HCT116 (cell line): ENCODE measurements around the gene ACTG1. TPM values are rescaled to one million over a fixed set of nuclear protein-coding genes. Genes with fewer than 3 reads are reported as not detected.

Experiments used
- ATAC-seq: fragments of 200-7000 bp; cut with Tn5 transposase; 2 replicates; pipeline ENCODE4 v1.9.1; 2020; ENCODE audit warnings: mild to moderate bottlenecking, moderate library complexity
- BruUV-seq: library from RNA; stranded (reverse); fragments of 400-500 nt; replicated peaks from 2 replicates; lab custom pipeline; 2021; lab: Mats Ljungman, UMichigan
- CTCF ChIA-PET: fragments of 300-600 bp; sonication (Branson Sonifier 250); formaldehyde crosslinking; loops from one replicate; lab custom pipeline; 2021; ENCODE audit warnings: antibody characterized with exemption; lab: Charles Lee
- POLR2A ChIA-PET: fragments of 300-600, 350-600 bp; sonication (Branson Sonifier 250); formaldehyde crosslinking; loops from one replicate; lab custom pipeline; 2021; ENCODE audit warnings: antibody characterized with exemption; lab: Charles Lee
- RAD21 ChIA-PET, 2 experiments: fragments of 300-600 bp; sonication (Branson Sonifier 250); formaldehyde crosslinking; loops; one replicate each; lab custom pipeline; 2023; ENCODE audit warnings: low total read pairs in 2 of 2; ENCODE audit not compliant: uncharacterized antibody in 2 of 2, unreplicated experiment in 2 of 2, low non-redundant PET in 1 of 2; lab: Charles Lee
- DNase-seq: peaks from one replicate; pipeline ENCODE4 v3.0.0-alpha.2; 2010; ENCODE audit warnings: low read depth, low spot score
- H2AFZ ChIP-seq: fragments of 200-600 bp; shearing (Covaris generic), sonication (generic); 2 replicates; pipeline ENCODE4 v1.6.1; 2017; ENCODE audit warnings: low read depth, mixed run types, mixed read lengths, antibody characterized with exemption, low read length; ENCODE audit not compliant: poor library complexity, severe bottlenecking
- H3K27ac ChIP-seq: 2 replicates; pipeline ENCODE4 v1.5.1; 2012; ENCODE audit warnings: low read depth, low read length
- H3K27me3 ChIP-seq: fragments of 200-600 bp; sonication (generic); 2 replicates; pipeline ENCODE4 v1.6.1; 2016; ENCODE audit warnings: mixed run types, low read length, mixed read lengths; ENCODE audit not compliant: insufficient read depth
- H3K36me3 ChIP-seq, 2 experiments: fragments of 200-500 bp in 1 of 2; fragments of 200-600 bp in 1 of 2; sonication (Bioruptor generic) in 1 of 2; sonication (generic) in 1 of 2; 2 replicates each; pipeline versions ENCODE4 v1.5.1 to v1.6.1; 2014 to 2016; ENCODE audit warnings: low read length in 2 of 2, inconsistent platforms in 1 of 2, mixed read lengths in 1 of 2, mixed run types in 1 of 2; ENCODE audit not compliant: insufficient read depth in 2 of 2, control insufficient read depth in 1 of 2
- H3K4me1 ChIP-seq, 2 experiments: fragments of 200-600 bp in 1 of 2; sonication (generic) in 1 of 2; 2 replicates each; pipeline versions ENCODE4 v1.5.1 to v1.6.1; 2012 to 2017; ENCODE audit warnings: low read length in 2 of 2, inconsistent platforms in 1 of 2, mild to moderate bottlenecking in 1 of 2, mixed read lengths in 1 of 2, mixed run types in 1 of 2, moderate library complexity in 1 of 2; ENCODE audit not compliant: insufficient read depth in 2 of 2, control insufficient read depth in 1 of 2
- H3K4me2 ChIP-seq: fragments of 200-600 bp; sonication (generic); 2 replicates; pipeline ENCODE4 v1.6.1; 2017; ENCODE audit warnings: mixed run types, low read length, mixed read lengths
- H3K4me3 ChIP-seq, 2 experiments: fragments of 200-600 bp in 1 of 2; sonication (generic) in 1 of 2; replicated peaks in 1 of 2; 2 replicates each; pipeline ENCODE4 v1.5.1; 2011 to 2016; ENCODE audit warnings: low read length in 2 of 2, control low read depth in 1 of 2, low read depth in 1 of 2, mild to moderate bottlenecking in 1 of 2, mixed read lengths in 1 of 2, mixed run types in 1 of 2
- H3K79me2 ChIP-seq: fragments of 200-600 bp; sonication (generic); 2 replicates; pipeline ENCODE4 v1.6.1; 2017; ENCODE audit warnings: mild to moderate bottlenecking, mixed run types, low read length, moderate library complexity, mixed read lengths; ENCODE audit not compliant: insufficient read depth
- H3K9ac ChIP-seq: fragments of 200-600 bp; sonication (generic); 2 replicates; pipeline ENCODE4 v1.6.1; 2016; ENCODE audit warnings: low read length, mixed read lengths
- H3K9me2 ChIP-seq: fragments of 200-600 bp; sonication (generic), shearing (Covaris generic); 2 replicates; pipeline ENCODE4 v1.6.1; 2017; ENCODE audit warnings: mixed run types, mild to moderate bottlenecking, moderate library complexity; ENCODE audit not compliant: insufficient read depth
- H3K9me3 ChIP-seq, 2 experiments: fragments of 200-500 bp in 1 of 2; fragments of 200-600 bp in 1 of 2; sonication (Bioruptor generic) in 1 of 2; sonication (generic) in 1 of 2; 2 replicates each; pipeline ENCODE4 v1.6.1; 2014 to 2017; ENCODE audit warnings: low read length in 2 of 2, mixed read lengths in 2 of 2, inconsistent platforms in 1 of 2, low read depth in 1 of 2, mild to moderate bottlenecking in 1 of 2, mixed run types in 1 of 2, moderate library complexity in 1 of 2; ENCODE audit not compliant: control insufficient read depth in 1 of 2, insufficient read depth in 1 of 2
- H4K20me1 ChIP-seq: fragments of 200-600 bp; sonication (generic), shearing (Covaris generic); 2 replicates; pipeline ENCODE4 v1.6.1; 2017; ENCODE audit warnings: mixed run types, mild to moderate bottlenecking, moderate library complexity; ENCODE audit not compliant: insufficient read depth
- CTCF ChIP-seq, 3 experiments: fragments of 200-600 bp in 1 of 3; sonication (generic) in 1 of 3; IDR thresholded peaks in 2 of 3; conservative IDR thresholded peaks in 1 of 3; 2 replicates each; pipeline ENCODE4 v1.5.1; 2012 to 2017; ENCODE audit warnings: low read depth in 2 of 3, low read length in 2 of 3, antibody characterized with exemption in 1 of 3, borderline replicate concordance in 1 of 3, control low read depth in 1 of 3, mild to moderate bottlenecking in 1 of 3, mixed read lengths in 1 of 3, mixed run types in 1 of 3, moderate library complexity in 1 of 3; ENCODE audit not compliant: insufficient read depth in 1 of 3
- EGR1 ChIP-seq: IDR thresholded peaks from 2 replicates; pipeline ENCODE4 v1.6.1; 2012; ENCODE audit warnings: low read depth
- JUND ChIP-seq: IDR thresholded peaks from 2 replicates; pipeline ENCODE4 v1.6.1; 2012
- MAX ChIP-seq: IDR thresholded peaks from 2 replicates; pipeline ENCODE4 v1.6.1; 2012
- YY1 ChIP-seq: IDR thresholded peaks from 2 replicates; pipeline ENCODE4 v1.6.1; 2011; ENCODE audit warnings: low read length, low read depth, moderate library complexity, mild to moderate bottlenecking; ENCODE audit not compliant: insufficient replicate concordance; ENCODE audit errors: extremely low read depth
- intact Hi-C: fragments of 100-400 bp; cut with micrococcal nuclease; formaldehyde crosslinking; loops from 2 replicates; pipeline ENCODE4 v1.10.0; 2022
- total RNA-seq: library from RNA; stranded (reverse); gene quantifications from one replicate; pipeline ENCODE4 v1.2.1, GENCODE V29; 2021; ENCODE audit not compliant: unreplicated experiment
- TF ChIP-seq, protein P1 (sequence below): IDR thresholded peaks from 2 replicates; pipeline ENCODE4 v1.6.1; 2012; ENCODE audit warnings: low read depth
- TF ChIP-seq, protein P2 (sequence below): IDR thresholded peaks from 2 replicates; pipeline ENCODE4 v1.6.1; 2012

The ACTG1 gene
- total RNA-seq, 1 experiment from 2014 or later: 6,223 TPM

GRCh38 chr17:81517009-81517338 lies 4.4 kb upstream of the ACTG1 start:
- intact Hi-C loops: no loop called here
- no peak for DNase-seq
- H3K9me3 ChIP-seq: no peaks in the 10 kb centered on the region
- peaks cover 0 to 5% of the 10 kb centered on the region in 2 experiments; a peak in 1 of 4 replicates for H3K36me3 ChIP-seq
- no peak for ATAC-seq
- no peak for TF ChIP-seq CTCF (IDR thresholded peaks at IDR 0.05 in 2 of 3, conservative IDR thresholded peaks at IDR 0.05 in 1 of 3; ENCODE audit: borderline replicate concordance in 1 of 3, insufficient read depth in 1 of 3, low read depth in 2 of 3, low read length in 2 of 3)
- TF ChIP-seq YY1: no peak
- no peak for TF ChIP-seq JUND
- TF ChIP-seq EGR1: no peak
- no peak for TF ChIP-seq MAX
- TF ChIP-seq, protein P1, sequence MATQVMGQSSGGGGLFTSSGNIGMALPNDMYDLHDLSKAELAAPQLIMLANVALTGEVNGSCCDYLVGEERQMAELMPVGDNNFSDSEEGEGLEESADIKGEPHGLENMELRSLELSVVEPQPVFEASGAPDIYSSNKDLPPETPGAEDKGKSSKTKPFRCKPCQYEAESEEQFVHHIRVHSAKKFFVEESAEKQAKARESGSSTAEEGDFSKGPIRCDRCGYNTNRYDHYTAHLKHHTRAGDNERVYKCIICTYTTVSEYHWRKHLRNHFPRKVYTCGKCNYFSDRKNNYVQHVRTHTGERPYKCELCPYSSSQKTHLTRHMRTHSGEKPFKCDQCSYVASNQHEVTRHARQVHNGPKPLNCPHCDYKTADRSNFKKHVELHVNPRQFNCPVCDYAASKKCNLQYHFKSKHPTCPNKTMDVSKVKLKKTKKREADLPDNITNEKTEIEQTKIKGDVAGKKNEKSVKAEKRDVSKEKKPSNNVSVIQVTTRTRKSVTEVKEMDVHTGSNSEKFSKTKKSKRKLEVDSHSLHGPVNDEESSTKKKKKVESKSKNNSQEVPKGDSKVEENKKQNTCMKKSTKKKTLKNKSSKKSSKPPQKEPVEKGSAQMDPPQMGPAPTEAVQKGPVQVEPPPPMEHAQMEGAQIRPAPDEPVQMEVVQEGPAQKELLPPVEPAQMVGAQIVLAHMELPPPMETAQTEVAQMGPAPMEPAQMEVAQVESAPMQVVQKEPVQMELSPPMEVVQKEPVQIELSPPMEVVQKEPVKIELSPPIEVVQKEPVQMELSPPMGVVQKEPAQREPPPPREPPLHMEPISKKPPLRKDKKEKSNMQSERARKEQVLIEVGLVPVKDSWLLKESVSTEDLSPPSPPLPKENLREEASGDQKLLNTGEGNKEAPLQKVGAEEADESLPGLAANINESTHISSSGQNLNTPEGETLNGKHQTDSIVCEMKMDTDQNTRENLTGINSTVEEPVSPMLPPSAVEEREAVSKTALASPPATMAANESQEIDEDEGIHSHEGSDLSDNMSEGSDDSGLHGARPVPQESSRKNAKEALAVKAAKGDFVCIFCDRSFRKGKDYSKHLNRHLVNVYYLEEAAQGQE: no peak
- TF ChIP-seq, protein P2, sequence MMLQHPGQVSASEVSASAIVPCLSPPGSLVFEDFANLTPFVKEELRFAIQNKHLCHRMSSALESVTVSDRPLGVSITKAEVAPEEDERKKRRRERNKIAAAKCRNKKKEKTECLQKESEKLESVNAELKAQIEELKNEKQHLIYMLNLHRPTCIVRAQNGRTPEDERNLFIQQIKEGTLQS: no peak
- H3K27ac ChIP-seq: peak overlapping the region; percentile 100
- no peak overlapping the region for H3K4me3 ChIP-seq
- H4K20me1 ChIP-seq: peaks cover 3% of the 10 kb centered on the region; the same call in 1 of the 2 replicates
- CTCF ChIA-PET: no interaction called here
- H3K79me2 ChIP-seq: peaks cover 46% of the 10 kb centered on the region
- no peak overlapping the region for H2AFZ ChIP-seq
- H3K4me1 ChIP-seq: peaks cover 34 to 75% of the 10 kb centered on the region in 2 experiments
- H3K27me3 ChIP-seq: no peaks in the 10 kb centered on the region
- peak overlapping the region; percentile 94; the same call in 1 of the 2 replicates for H3K9ac ChIP-seq
- H3K4me2 ChIP-seq: peak overlapping the region; percentile 100
- POLR2A ChIA-PET: interaction anchor here (0.7 kb wide), 1 partner anchor 11 kb away, joined by 3 read pairs; no protein-coding TSS in a partner anchor
- no TSS peak for BruUV-seq
- H3K9me2 ChIP-seq: no peaks in the 10 kb centered on the region
- RAD21 ChIA-PET: no interaction called here
